Smooth muscle cell (in vitro differentiated cells): Measurements from ENCODE around the gene KLHDC10. TPM values are rescaled to one million over a fixed set of nuclear protein-coding genes. Genes with fewer than 3 reads are reported as not detected.
"Not testable (repeated sequence)": the region's sequence is repeated elsewhere in the genome, so short reads cannot be mapped to it uniquely, and the experiment has no call there.

Experiments used
- DNase-seq: peaks from one replicate; lab custom pipeline; 2025; ENCODE audit not compliant: unreplicated experiment; lab: John Stamatoyannopoulos, UW
- H2AFZ ChIP-seq: fragments of 200-600 bp; sonication (generic); 2 replicates; pipeline ENCODE4 v1.6.0; 2016; ENCODE audit warnings: antibody characterized with exemption, low read depth, mild to moderate bottlenecking
- H3F3A ChIP-seq: fragments of 200-600 bp; sonication (generic); 2 replicates; pipeline ENCODE4 v1.6.0; 2017; ENCODE audit warnings: antibody characterized with exemption, low read depth
- H3K27ac ChIP-seq: fragments of 200-600 bp; sonication (generic); 2 replicates; pipeline ENCODE4 v1.5.1; 2016; ENCODE audit warnings: low read depth, mild to moderate bottlenecking
- H3K27me3 ChIP-seq: fragments of 200-600 bp; sonication (generic); 2 replicates; pipeline ENCODE4 v1.6.1; 2016; ENCODE audit warnings: low read depth, mild to moderate bottlenecking
- H3K36me3 ChIP-seq: fragments of 200-600 bp; sonication (generic); 2 replicates; pipeline ENCODE4 v1.5.1; 2016; ENCODE audit warnings: low read depth
- H3K4me1 ChIP-seq: fragments of 200-600 bp; sonication (generic); 2 replicates; pipeline ENCODE4 v1.5.1; 2016; ENCODE audit warnings: low read depth
- H3K4me2 ChIP-seq: fragments of 200-600 bp; sonication (generic); 2 replicates; pipeline ENCODE4 v1.6.0; 2016; ENCODE audit warnings: mild to moderate bottlenecking
- H3K4me3 ChIP-seq: fragments of 200-600 bp; sonication (generic); 2 replicates; pipeline ENCODE4 v1.5.1; 2016; ENCODE audit warnings: mild to moderate bottlenecking
- H3K79me2 ChIP-seq: fragments of 200-600 bp; sonication (generic); 2 replicates; pipeline ENCODE4 v1.6.0; 2016; ENCODE audit warnings: low read depth, mild to moderate bottlenecking
- H3K9ac ChIP-seq: fragments of 200-600 bp; sonication (generic); 2 replicates; pipeline ENCODE4 v1.6.0; 2016; ENCODE audit warnings: low read depth
- H3K9me3 ChIP-seq: fragments of 200-600 bp; sonication (generic); replicated peaks from 2 replicates; pipeline ENCODE4 v1.5.1; 2016; ENCODE audit warnings: low read depth
- H4K20me1 ChIP-seq: fragments of 200-600 bp; sonication (generic); 2 replicates; pipeline ENCODE4 v1.6.0; 2016; ENCODE audit warnings: low read depth
- CTCF ChIP-seq: fragments of 200-600 bp; sonication (generic); IDR thresholded peaks from 2 replicates; pipeline ENCODE4 v1.5.1; 2017; ENCODE audit warnings: borderline replicate concordance, mild to moderate bottlenecking, antibody characterized with exemption; ENCODE audit not compliant: insufficient read depth, poor library complexity, severe bottlenecking
- whole genome bisulfite sequencing: methylation state at CpG from one replicate; pipeline ENCODE4 v1.1.7; 2016; ENCODE audit warnings: low lambda C conversion rate; 5-methylcytosine and 5-hydroxymethylcytosine counted together
- polyA plus RNA-seq: library from polyadenylated mRNA; unstranded; fragments of >200 nt; fragmentation: Nextera tagmentation; extraction: Ambion mirVana; gene quantifications from 2 replicates; pipeline ENCODE4 v1.2.1, GENCODE V29; 2016
- total RNA-seq: library from RNA; depleted of rRNA; stranded (reverse); fragments of >200 nt; gene quantifications from 2 replicates; pipeline ENCODE4 v1.2.3, GENCODE V29; 2014

Gene KLHDC10
- total and polyA plus RNA-seq, 2 experiments from 2014 or later = 8.3 to 24.9 TPM

- no peaks in the 10 kb centered on the region for H3K79me2 ChIP-seq
- H3K27ac ChIP-seq = no peak overlapping the region
- H3K4me1 ChIP-seq = no peaks in the 10 kb centered on the region
- H3F3A ChIP-seq = no peaks in the 10 kb centered on the region
- H3K27me3 ChIP-seq = no peaks in the 10 kb centered on the region
- H3K4me2 ChIP-seq = no peak overlapping the region
- 99% methylated on average over 4 of the region's 4 CpGs for WGBS
- DNase-seq = no peak
- no peak overlapping the region for H2AFZ ChIP-seq
- TF ChIP-seq CTCF = no peak
- H3K36me3 ChIP-seq = no peaks in the 10 kb centered on the region
- no peaks in the 10 kb centered on the region for H4K20me1 ChIP-seq
- no peak overlapping the region for H3K9ac ChIP-seq
- no peak overlapping the region for H3K4me3 ChIP-seq
- H3K9me3 ChIP-seq = no peaks in the 10 kb centered on the region
Measured at GRCh38 chr7:130040576-130040975, 29.8 kb upstream of the KLHDC10 start.

- Histone ChIP-seq H3K36me3 (no peaks in the 10 kb centered on the region), H3K27me3 (no peaks in the 10 kb centered on the region), H3K4me2 (no peak overlapping the region), H3F3A (no peaks in the 10 kb centered on the region), H2AFZ (no peak overlapping the region), H4K20me1 (no peaks in the 10 kb centered on the region), H3K4me3 (no peak overlapping the region), H3K4me1 (peaks cover 7% of the 10 kb centered on the region), H3K79me2 (peaks cover 15% of the 10 kb centered on the region), H3K27ac (no peak overlapping the region), H3K9ac (no peak overlapping the region), H3K9me3 (no peaks in the 10 kb centered on the region)
- no peak for TF ChIP-seq CTCF
- WGBS = 91% methylated on average over 4 of the region's 4 CpGs
- DNase-seq = no peak
Measured at GRCh38 chr7:130047831-130048230, 22.5 kb upstream of the KLHDC10 start.

- H3K4me3 ChIP-seq = no peak overlapping the region
- H3K27ac ChIP-seq = no peak overlapping the region
- peaks cover 7% of the 10 kb centered on the region for H3K4me1 ChIP-seq
- DNase-seq = no peak
- peaks cover 15% of the 10 kb centered on the region for H3K79me2 ChIP-seq
- WGBS = 93% methylated on average over 4 of the region's 4 CpGs
- H4K20me1 ChIP-seq = no peaks in the 10 kb centered on the region
- no peaks in the 10 kb centered on the region for H3F3A ChIP-seq
- TF ChIP-seq CTCF = no peak
- H2AFZ ChIP-seq = no peak overlapping the region
- H3K4me2 ChIP-seq = no peak overlapping the region
- no peaks in the 10 kb centered on the region for H3K36me3 ChIP-seq
- H3K9me3 ChIP-seq = no peaks in the 10 kb centered on the region
- no peak overlapping the region for H3K9ac ChIP-seq
- no peaks in the 10 kb centered on the region for H3K27me3 ChIP-seq
Measured at GRCh38 chr7:130048906-130049305, 21.4 kb upstream of the KLHDC10 start.

- 97% methylated on average over 15 of the region's 15 CpGs for WGBS
Measured at GRCh38 chr7:130052250-130052649, 18.1 kb upstream of the KLHDC10 start.

GRCh38 chr7:130055198-130055597 lies 15.1 kb upstream of the KLHDC10 start:
- H3K4me1 ChIP-seq, H3K4me2 ChIP-seq, H3K4me3 ChIP-seq, H3K27me3 ChIP-seq, H3K79me2 ChIP-seq, H3K27ac ChIP-seq, H3K9ac ChIP-seq, DNase-seq, H3K36me3 ChIP-seq, H3K9me3 ChIP-seq, H3F3A ChIP-seq, H4K20me1 ChIP-seq, H2AFZ ChIP-seq: not testable (repeated sequence)
- 98% methylated on average over 8 of the region's 8 CpGs for WGBS

More at GRCh38 chr7:130052250-130052649, 18.1 kb upstream of the KLHDC10 start:
- H4K20me1 ChIP-seq, H3K4me3 ChIP-seq, H2AFZ ChIP-seq, H3K4me1 ChIP-seq, H3K27ac ChIP-seq, H3K9ac ChIP-seq, H3K4me2 ChIP-seq, H3K9me3 ChIP-seq, H3F3A ChIP-seq, H3K27me3 ChIP-seq, DNase-seq, H3K36me3 ChIP-seq: not testable (repeated sequence)
- peaks cover 15% of the 10 kb centered on the region for H3K79me2 ChIP-seq
